Measurements from ENCODE around the gene CARD9.

CARD9 gene

DNA sequence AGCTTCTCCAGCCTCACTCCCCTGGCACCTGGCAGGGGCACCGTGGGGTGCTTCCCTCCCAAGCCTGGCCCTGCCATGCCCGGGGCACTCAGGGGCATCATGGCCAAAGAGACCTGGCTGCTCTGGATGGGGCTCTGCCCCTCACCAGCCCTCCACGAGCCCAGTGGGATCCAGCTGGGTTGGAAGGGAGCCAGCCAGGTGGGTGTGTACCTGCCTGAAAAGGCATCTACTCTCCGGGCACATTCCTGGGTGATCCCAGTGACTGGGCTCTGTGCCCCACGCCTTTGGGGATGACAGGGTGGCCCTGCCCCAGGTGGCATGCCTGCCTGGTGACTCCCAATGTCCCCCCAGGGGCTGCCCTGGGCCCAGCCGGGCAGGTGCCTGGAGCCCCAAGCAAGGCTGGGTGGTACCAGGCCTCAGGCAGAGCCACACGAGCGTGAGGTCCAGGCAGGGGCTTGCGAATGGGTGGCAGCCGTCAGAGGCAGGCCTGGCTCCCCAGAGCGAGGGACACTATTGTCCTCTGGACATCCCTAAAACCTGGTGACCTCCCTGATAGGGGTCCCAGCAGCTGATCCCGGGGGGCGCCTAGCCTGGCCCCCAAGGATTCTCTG is 45.4 kb downstream of the CARD9 start:
- Histone ChIP-seq H3K36me3 (replicated peaks) (no peaks in the 10 kb centered on the region), H3K27me3 (replicated peaks) (no peaks in the 10 kb centered on the region), H3K4me3 (ENCODE audit: low read depth, low read length) (peak overlapping the region; percentile 73), H3K27ac (no peak overlapping the region)
- TF ChIP-seq, protein P1, sequence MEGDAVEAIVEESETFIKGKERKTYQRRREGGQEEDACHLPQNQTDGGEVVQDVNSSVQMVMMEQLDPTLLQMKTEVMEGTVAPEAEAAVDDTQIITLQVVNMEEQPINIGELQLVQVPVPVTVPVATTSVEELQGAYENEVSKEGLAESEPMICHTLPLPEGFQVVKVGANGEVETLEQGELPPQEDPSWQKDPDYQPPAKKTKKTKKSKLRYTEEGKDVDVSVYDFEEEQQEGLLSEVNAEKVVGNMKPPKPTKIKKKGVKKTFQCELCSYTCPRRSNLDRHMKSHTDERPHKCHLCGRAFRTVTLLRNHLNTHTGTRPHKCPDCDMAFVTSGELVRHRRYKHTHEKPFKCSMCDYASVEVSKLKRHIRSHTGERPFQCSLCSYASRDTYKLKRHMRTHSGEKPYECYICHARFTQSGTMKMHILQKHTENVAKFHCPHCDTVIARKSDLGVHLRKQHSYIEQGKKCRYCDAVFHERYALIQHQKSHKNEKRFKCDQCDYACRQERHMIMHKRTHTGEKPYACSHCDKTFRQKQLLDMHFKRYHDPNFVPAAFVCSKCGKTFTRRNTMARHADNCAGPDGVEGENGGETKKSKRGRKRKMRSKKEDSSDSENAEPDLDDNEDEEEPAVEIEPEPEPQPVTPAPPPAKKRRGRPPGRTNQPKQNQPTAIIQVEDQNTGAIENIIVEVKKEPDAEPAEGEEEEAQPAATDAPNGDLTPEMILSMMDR (IDR thresholded peaks at IDR 0.05; ENCODE audit: low read depth, low read length, missing control alignments) = no peak
- DNase-seq = no peak
- in situ Hi-C loops (cut with HindIII; ENCODE audit: low pct_ligation_motif_present, low sequenced_read_pairs) = no loop called here

DNA sequence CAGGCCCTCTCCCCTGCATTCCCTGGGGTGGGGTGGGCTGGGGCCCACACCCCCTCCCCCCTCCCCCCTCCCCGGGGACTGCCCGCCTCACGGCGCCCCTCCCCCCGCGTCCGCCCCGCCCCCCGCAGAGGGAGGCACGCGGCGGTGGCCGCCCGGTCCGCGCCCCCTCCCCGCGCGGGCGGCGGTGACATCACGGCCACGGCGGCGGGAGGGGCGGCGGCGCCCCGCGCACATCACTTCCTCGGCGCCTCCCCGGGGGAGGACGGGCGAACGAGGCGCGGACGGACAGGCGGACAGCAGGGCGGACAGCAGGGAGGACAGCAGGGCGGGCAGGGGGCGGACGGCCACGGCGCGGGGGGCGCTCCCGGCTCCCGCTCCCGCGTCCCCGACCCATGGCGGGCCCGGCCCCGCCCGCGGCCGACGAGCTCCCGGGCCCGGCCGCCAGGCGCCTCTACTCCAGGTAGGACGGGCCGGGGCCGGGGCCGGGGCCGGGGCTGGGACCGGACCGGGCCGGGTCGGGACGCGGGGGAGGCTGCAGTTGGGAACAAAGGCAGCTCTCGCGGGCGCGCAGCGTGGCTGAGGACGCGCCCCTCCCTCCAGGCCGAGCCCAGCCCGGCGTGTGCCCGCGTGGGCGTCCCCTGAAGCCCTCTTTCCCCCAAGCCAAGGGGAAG is 46.0 kb downstream of the CARD9 start, which contains the start of gene GPSM1:
Gene GPSM1 (plus strand): TSS at position 236 of the 671 bp plus-strand sequence. CDS start 157 bp downstream, at position 393.
- Histone ChIP-seq H3K27me3 (replicated peaks) (no peaks in the 10 kb centered on the region), H3K36me3 (replicated peaks) (no peaks in the 10 kb centered on the region), H3K4me3 (ENCODE audit: low read depth, low read length) (peak within 1 kb of the TSS; percentile 73), H3K27ac (peak within 1 kb of the TSS; percentile 68)
- DNase-seq = no peak
- in situ Hi-C loops (cut with HindIII; ENCODE audit: low pct_ligation_motif_present, low sequenced_read_pairs) = no loop called here
- TF ChIP-seq, protein P1 (IDR thresholded peaks at IDR 0.05; ENCODE audit: low read depth, low read length, missing control alignments) = no peak

DNA sequence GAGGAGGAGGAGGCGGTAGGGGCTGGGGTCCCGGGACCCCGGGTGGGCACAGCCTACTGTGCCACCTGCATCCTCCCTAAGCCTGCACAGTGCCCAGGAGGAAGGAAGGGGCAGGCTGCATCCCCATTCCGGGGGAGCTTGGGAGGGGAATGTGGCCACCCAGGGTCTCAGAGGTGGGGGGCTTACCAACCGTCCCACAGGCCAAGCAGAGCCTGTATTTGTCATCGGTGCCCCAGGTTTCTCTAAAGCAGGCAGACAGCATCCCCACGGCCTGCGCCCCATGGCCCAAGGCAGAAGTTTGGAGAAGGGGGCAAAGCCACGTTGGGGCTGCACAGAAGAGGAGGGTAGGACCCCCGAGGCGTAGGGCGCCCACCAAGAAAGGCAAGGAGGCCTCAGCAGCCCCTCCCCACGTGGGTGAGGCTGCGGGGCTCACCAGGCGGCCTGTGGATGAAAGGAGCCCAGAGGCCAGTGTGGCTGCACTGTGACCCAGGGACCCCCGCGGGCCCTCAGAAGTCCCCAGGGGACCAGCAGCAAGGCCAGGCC is 46.6 kb downstream of the CARD9 start:
- Histone ChIP-seq H3K27me3 (replicated peaks) (no peaks in the 10 kb centered on the region), H3K27ac (peak overlapping the region; percentile 68), H3K36me3 (replicated peaks) (no peaks in the 10 kb centered on the region), H3K4me3 (ENCODE audit: low read depth, low read length) (peak overlapping the region; percentile 33)
- in situ Hi-C loops (cut with HindIII; ENCODE audit: low pct_ligation_motif_present, low sequenced_read_pairs) = no loop called here
- no peak for DNase-seq
- TF ChIP-seq, protein P1 (IDR thresholded peaks at IDR 0.05; ENCODE audit: low read depth, low read length, missing control alignments) = no peak

DNA sequence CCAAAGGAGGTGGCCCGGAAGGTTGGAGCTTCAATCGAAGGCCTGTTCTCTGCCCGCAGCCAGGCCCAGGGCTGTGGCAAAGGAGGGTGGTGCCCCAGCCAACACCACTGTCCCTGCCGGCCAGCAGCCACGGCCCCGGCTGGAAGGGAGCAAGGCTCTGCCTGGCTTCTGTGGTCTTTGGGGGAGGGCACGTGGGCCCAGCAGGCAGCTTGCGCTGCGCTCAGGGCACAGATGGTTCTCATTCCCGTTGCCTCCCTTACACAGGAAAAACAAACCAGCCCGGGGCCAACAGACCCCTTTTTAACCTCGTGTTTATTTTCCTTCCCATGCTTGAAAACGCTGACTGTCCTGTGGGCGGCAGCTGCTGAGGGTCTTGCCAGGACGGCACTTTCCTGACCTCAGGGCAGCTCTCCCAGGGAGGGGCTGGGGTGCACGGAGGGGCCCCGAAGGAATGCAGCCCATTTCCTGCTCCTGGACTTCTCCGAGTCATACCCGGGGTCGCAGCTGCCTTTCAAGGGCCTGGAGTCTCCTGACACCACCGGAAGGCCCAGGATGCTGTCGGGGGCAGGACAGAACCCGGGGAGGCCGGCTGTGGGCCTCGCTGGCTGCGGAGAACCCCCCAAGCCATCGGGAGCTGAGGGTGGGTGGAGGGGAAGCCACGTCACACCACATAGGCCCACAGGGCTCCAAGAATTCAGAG is 47.3 kb downstream of the CARD9 start:
- H3K4me3 ChIP-seq (ENCODE audit: low read depth, low read length) = no peak overlapping the region
- peak; percentile 34 for DNase-seq
- H3K27ac ChIP-seq = peak overlapping the region; percentile 68

DNA sequence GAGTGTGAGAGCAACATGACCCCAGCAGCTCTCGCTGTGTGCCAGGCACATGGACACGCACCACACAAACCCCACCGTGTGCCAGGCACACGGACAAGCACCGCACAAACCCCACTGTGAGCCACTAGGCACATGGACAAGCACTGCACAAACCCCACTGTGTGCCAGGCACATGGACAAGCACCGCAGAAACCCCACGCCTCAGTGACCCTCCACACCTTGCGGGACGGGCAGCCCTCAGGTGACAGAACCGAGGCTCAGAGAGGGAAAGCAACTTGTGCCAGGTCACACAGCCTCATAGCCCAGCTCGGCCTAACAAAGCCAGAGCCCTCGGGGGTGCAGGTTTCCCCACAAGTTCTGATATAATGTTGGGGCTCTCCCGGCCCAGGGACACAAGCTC is 48.1 kb downstream of the CARD9 start:
- in situ Hi-C loops (cut with HindIII; ENCODE audit: low pct_ligation_motif_present, low sequenced_read_pairs) = no loop called here
- Histone ChIP-seq H3K36me3 (replicated peaks) (no peaks in the 10 kb centered on the region), H3K27ac (no peak overlapping the region), H3K4me3 (ENCODE audit: low read depth, low read length) (no peak overlapping the region), H3K27me3 (replicated peaks) (no peaks in the 10 kb centered on the region)
- TF ChIP-seq, protein P1 (IDR thresholded peaks at IDR 0.05; ENCODE audit: low read depth, low read length, missing control alignments) = no peak
- no peak for DNase-seq

More for the DNA sequence above, 47.3 kb downstream of the CARD9 start:
- in situ Hi-C loops (cut with HindIII; ENCODE audit: low pct_ligation_motif_present, low sequenced_read_pairs) = no loop called here
- TF ChIP-seq, protein P1 (IDR thresholded peaks at IDR 0.05; ENCODE audit: low read depth, low read length, missing control alignments) = no peak
- Histone ChIP-seq H3K27me3 (replicated peaks) (no peaks in the 10 kb centered on the region), H3K36me3 (replicated peaks) (no peaks in the 10 kb centered on the region)
